Lower lobe of right lung (tissue), 2 donors: ENCODE measurements around the gene GPNMB. TPM values are rescaled to one million over a fixed set of nuclear protein-coding genes. Genes with fewer than 3 reads are reported as not detected.
A peak's percentile ranks its signal among the peaks of the same experiment; 100 is the strongest.

Source experiments
- ATAC-seq, 2 donors: fragments of 200-7000 bp; cut with Tn5 transposase; one replicate each; pipeline ENCODE4 v1.9.1; 2020 to 2022; ENCODE audit warnings: mild to moderate bottlenecking in 2 of 2, moderate library complexity in 2 of 2
- DNase-seq: peaks from one replicate; pipeline ENCODE4 v3.0.0-alpha.2; 2020
- H3K27ac ChIP-seq: fragments of 200-600 bp; one replicate; pipeline ENCODE4 v1.8.0; 2022
- H3K27me3 ChIP-seq: fragments of 200-600 bp; one replicate; pipeline ENCODE4 v1.8.0; 2022; ENCODE audit warnings: low read depth
- H3K36me3 ChIP-seq: fragments of 200-600 bp; one replicate; pipeline ENCODE4 v1.8.0; 2022; ENCODE audit warnings: mild to moderate bottlenecking
- H3K4me1 ChIP-seq: fragments of 200-600 bp; one replicate; pipeline ENCODE4 v1.8.0; 2022
- H3K4me3 ChIP-seq: fragments of 200-600 bp; one replicate; pipeline ENCODE4 v1.8.0; 2022; ENCODE audit warnings: mild to moderate bottlenecking
- H3K9me3 ChIP-seq: fragments of 200-600 bp; one replicate; pipeline ENCODE4 v1.8.0; 2022
- intact Hi-C: fragments of 100-400 bp; cut with DNase I; formaldehyde crosslinking; loops from one replicate; pipeline ENCODE4 v1.11.0; 2022
- total RNA-seq: library from RNA; stranded (reverse); fragmentation: NEBNext Ultra II Directional; extraction: Animal tissue kit (Norgen Biotek cat#: 25700); gene quantifications from one replicate; pipeline ENCODE4 v1.2.1, GENCODE V29; 2021
- TF ChIP-seq, protein P1 (sequence below): fragments of 200-600 bp; IDR thresholded peaks from one replicate; pipeline ENCODE4 v1.8.0; 2022; ENCODE audit warnings: antibody characterized with exemption, mild to moderate bottlenecking
- donor health status: DM: no; HTN: yes; CAD: no; lungs with severe emphysema.

Gene GPNMB
- total RNA-seq, 1 donor from 2014 or later: 452 TPM

DNA sequence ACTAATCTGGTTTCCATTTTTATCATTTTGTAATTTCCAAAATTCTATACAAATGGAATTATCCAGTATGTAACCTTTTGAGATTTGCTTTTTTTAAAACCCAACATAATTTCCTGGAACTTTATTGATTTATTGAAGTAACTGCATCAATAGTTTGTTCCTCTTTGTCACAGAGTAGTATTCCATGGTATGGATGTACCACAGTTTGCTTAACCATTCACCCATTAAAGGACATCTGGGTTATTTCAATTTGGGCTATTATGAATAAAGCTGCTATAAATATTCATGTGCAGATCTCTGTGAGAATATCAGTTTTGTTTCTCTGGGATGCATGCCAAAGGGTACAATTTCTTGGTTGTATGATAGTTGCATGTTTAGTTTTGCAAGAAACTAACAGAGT is 2.9 kb downstream of the GPNMB start:
- Histone ChIP-seq H3K36me3 (peaks cover 9% of the 10 kb centered on the region), H3K27me3 (peaks cover 19% of the 10 kb centered on the region), H3K4me1 (no peaks in the 10 kb centered on the region), H3K4me3 (peak overlapping the region; percentile 53), H3K9me3 (no peaks in the 10 kb centered on the region), H3K27ac (no peak overlapping the region)
- DNase-seq (no peak), ATAC-seq (no peak)
- intact Hi-C loops: no loop called here
- TF ChIP-seq, protein P1, sequence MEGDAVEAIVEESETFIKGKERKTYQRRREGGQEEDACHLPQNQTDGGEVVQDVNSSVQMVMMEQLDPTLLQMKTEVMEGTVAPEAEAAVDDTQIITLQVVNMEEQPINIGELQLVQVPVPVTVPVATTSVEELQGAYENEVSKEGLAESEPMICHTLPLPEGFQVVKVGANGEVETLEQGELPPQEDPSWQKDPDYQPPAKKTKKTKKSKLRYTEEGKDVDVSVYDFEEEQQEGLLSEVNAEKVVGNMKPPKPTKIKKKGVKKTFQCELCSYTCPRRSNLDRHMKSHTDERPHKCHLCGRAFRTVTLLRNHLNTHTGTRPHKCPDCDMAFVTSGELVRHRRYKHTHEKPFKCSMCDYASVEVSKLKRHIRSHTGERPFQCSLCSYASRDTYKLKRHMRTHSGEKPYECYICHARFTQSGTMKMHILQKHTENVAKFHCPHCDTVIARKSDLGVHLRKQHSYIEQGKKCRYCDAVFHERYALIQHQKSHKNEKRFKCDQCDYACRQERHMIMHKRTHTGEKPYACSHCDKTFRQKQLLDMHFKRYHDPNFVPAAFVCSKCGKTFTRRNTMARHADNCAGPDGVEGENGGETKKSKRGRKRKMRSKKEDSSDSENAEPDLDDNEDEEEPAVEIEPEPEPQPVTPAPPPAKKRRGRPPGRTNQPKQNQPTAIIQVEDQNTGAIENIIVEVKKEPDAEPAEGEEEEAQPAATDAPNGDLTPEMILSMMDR: no peak

DNA sequence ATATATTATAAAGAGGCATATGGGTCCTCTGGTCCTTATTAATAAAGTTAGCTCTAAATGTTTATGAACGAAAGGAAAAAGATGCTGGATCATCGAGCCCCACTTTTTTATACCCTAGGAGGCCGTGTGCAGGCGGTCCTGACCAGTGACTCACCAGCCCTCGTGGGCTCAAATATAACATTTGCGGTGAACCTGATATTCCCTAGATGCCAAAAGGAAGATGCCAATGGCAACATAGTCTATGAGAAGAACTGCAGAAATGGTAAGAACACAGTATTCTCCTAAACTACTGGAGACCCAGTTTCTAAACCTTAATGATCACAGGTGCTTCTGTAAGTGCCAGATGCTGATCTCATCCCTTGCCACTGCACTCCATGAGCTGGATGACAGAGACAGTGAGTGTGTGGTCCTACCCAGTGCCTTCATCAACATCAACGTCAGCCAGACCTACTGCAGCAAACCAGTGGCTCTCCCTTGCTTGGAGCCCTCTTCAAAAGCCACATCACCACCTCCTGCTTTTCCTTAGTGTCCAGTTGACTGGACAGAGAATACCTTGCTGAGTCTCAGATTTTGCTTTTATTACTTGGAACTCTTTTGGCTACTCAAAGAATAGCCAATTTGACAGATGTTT is 7.6 kb downstream of the GPNMB start:
- Histone ChIP-seq H3K27me3 (no peaks in the 10 kb centered on the region), H3K9me3 (no peaks in the 10 kb centered on the region), H3K27ac (no peak overlapping the region), H3K36me3 (peaks cover 26% of the 10 kb centered on the region), H3K4me3 (no peak overlapping the region), H3K4me1 (no peaks in the 10 kb centered on the region)
- TF ChIP-seq, protein P1: no peak
- intact Hi-C loops: no loop called here
- DNase-seq (no peak), ATAC-seq (no peak)

DNA sequence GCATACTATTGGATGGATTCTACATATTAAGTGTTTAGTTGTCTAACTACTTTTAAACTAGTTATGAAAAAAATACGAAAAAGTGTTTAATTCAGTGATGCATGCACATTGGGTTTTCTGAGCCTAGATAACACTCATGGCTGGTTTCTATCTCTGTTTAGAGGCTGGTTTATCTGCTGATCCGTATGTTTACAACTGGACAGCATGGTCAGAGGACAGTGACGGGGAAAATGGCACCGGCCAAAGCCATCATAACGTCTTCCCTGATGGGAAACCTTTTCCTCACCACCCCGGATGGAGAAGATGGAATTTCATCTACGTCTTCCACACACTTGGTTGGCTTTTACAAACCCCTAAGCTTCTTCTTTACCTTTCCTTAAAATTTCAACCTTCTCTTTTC is 10.2 kb downstream of the GPNMB start:
- no peaks in the 10 kb centered on the region for H3K27me3 ChIP-seq
- no peak overlapping the region for H3K27ac ChIP-seq
- no peak for DNase-seq
- peaks cover 36% of the 10 kb centered on the region for H3K36me3 ChIP-seq
- H3K4me3 ChIP-seq: no peak overlapping the region
- no peak for ATAC-seq
- intact Hi-C loops: no loop called here
- TF ChIP-seq, protein P1: no peak
- H3K4me1 ChIP-seq: no peaks in the 10 kb centered on the region
- no peaks in the 10 kb centered on the region for H3K9me3 ChIP-seq

DNA sequence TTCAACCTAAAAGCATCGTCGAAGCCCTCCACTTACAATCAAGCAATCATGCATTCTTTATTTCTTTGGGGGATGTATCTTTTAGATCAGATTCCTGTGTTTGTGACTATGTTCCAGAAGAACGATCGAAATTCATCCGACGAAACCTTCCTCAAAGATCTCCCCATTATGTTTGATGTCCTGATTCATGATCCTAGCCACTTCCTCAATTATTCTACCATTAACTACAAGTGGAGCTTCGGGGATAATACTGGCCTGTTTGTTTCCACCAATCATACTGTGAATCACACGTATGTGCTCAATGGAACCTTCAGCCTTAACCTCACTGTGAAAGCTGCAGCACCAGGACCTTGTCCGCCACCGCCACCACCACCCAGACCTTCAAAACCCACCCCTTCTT is 13.8 kb downstream of the GPNMB start:
- TF ChIP-seq, protein P1: no peak
- no peak for DNase-seq

DNA sequence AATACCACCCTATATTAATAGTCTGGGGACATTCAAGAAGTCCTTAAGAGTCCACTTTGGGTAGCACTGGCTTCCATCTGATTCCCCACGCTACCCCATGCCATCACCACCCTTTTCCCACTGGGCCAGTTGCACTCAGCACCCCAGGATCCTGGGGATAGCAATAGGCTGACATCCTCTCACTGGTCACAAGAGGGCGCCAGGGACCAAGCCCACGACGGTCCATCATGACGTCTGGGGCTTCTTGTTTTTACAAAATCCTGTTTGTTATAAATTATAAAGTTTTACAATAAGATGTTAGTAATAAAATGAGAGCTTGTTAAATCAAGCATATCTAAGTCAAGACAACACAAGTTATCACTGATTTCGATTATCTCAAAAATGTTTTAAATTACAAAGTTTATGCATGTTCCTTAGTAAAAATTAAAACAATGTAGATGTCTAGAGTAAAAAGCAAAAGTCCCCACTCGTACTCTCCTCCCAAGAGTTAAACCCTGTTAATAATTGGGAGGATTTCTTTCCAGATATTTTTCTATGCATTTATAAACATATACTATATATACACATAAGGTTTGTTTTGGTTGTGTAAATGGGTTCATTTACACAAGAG is 15.4 kb downstream of the GPNMB start:
- DNase-seq: peak; percentile 65
- no peaks in the 10 kb centered on the region for H3K9me3 ChIP-seq
- ATAC-seq: peak; percentile 81 to 85
- TF ChIP-seq, protein P1: peak; percentile 80
- H3K4me1 ChIP-seq: no peaks in the 10 kb centered on the region
- H3K4me3 ChIP-seq: no peak overlapping the region
- H3K27me3 ChIP-seq: no peaks in the 10 kb centered on the region
- peaks cover 21% of the 10 kb centered on the region for H3K36me3 ChIP-seq
- intact Hi-C loops: no loop called here
- no peak overlapping the region for H3K27ac ChIP-seq

More for the DNA sequence above, 13.8 kb downstream of the GPNMB start:
- Histone ChIP-seq H3K36me3 (peaks cover 24% of the 10 kb centered on the region), H3K27ac (no peak overlapping the region), H3K9me3 (no peaks in the 10 kb centered on the region), H3K4me3 (no peak overlapping the region), H3K4me1 (no peaks in the 10 kb centered on the region), H3K27me3 (no peaks in the 10 kb centered on the region)
- ATAC-seq: no peak
- intact Hi-C loops: no loop called here
